HepG2 (cell line): ENCODE data around the gene ZNF513. TPM values are rescaled to one million over a fixed set of nuclear protein-coding genes. Genes with fewer than 3 reads are reported as not detected.
A peak's percentile ranks its signal among the peaks of the same experiment; 100 is the strongest.

Source experiments
- ARNT2 ChIP-seq: sonication (generic); formaldehyde crosslinking; IDR thresholded peaks from 2 replicates; pipeline ENCODE4 v1.8.0; 2022; ENCODE audit warnings: mild to moderate bottlenecking, low read depth, missing genetic modification reagents, moderate library complexity
- ASH2L ChIP-seq: fragments of 300-600, 200-600 bp; sonication (generic); IDR thresholded peaks from 2 replicates; pipeline ENCODE4 v1.7.0; 2017; ENCODE audit warnings: low read depth, mild to moderate bottlenecking, moderate library complexity, mixed read lengths, low read length; ENCODE audit not compliant: insufficient read length
- BORCS8-MEF2B ChIP-seq: sonication (generic); formaldehyde crosslinking; IDR thresholded peaks from 2 replicates; pipeline ENCODE4 v1.8.0; 2022; ENCODE audit warnings: mild to moderate bottlenecking, missing genetic modification reagents
- BRCA1 ChIP-seq: sonication (generic); formaldehyde crosslinking; IDR thresholded peaks from 2 replicates; pipeline ENCODE4 v1.4.0; 2020; ENCODE audit warnings: missing genetic modification reagents
- CEBPB ChIP-seq: IDR thresholded peaks from 2 replicates; pipeline ENCODE4 v1.6.1; 2011; ENCODE audit warnings: low read depth, low read length, improper control_type of control experiment, borderline replicate concordance
- SIN3A ChIP-seq: IDR thresholded peaks from 2 replicates; pipeline ENCODE4 v1.6.1; 2011; ENCODE audit warnings: low read depth, mild to moderate bottlenecking, control low read depth, low read length, borderline replicate concordance
- TOE1 ChIP-seq: sonication (generic); formaldehyde crosslinking; IDR thresholded peaks from 2 replicates; pipeline ENCODE4 v1.4.0; 2020; ENCODE audit warnings: mild to moderate bottlenecking, missing genetic modification reagents
- WIZ ChIP-seq: sonication (generic); formaldehyde crosslinking; IDR thresholded peaks from 2 replicates; pipeline ENCODE4 v1.5.1; 2020; ENCODE audit warnings: mild to moderate bottlenecking, missing genetic modification reagents
- ZKSCAN8 ChIP-seq: IDR thresholded peaks from 2 replicates; pipeline ENCODE4 v1.6.1; 2016; ENCODE audit warnings: borderline replicate concordance, missing genetic modification reagents, missing compliant biosample characterization
- ZNF253 ChIP-seq: sonication (generic); formaldehyde crosslinking; IDR thresholded peaks from 2 replicates; pipeline ENCODE4 v1.8.0; 2022; ENCODE audit warnings: mild to moderate bottlenecking, missing genetic modification reagents, borderline replicate concordance
- polyA plus RNA-seq, 8 experiments: library from polyadenylated mRNA; depleted of rRNA in 3 of 8; stranded (reverse) in 7 of 8; unstranded in 1 of 8; fragments of >200 nt; fragmentation: Illumina TruSeq in 4 of 8; extraction: Trizol in 4 of 8; gene quantifications; 2 replicates each; pipeline versions ENCODE4 v1.2.1 to v1.2.3, GENCODE V29; 2011 to 2016; ENCODE audit warnings: low read depth in 4 of 8, missing spikeins in 1 of 8, mixed read lengths in 1 of 8; ENCODE audit not compliant: insufficient read depth in 1 of 8
- total RNA-seq, 5 experiments: library from RNA; depleted of rRNA; stranded (reverse); fragments of >200 nt; fragmentation: Illumina TruSeq; extraction: Trizol; gene quantifications; 2 replicates each; pipeline ENCODE4 v1.2.3, GENCODE V29; 2016; ENCODE audit warnings: low read depth in 1 of 5
- TF ChIP-seq, protein P1 (sequence below): sonication (generic); formaldehyde crosslinking; IDR thresholded peaks from 2 replicates; pipeline ENCODE4 v1.8.0; 2022; ENCODE audit warnings: low read depth, missing genetic modification reagents
- TF ChIP-seq, protein P2 (sequence below): sonication (generic); formaldehyde crosslinking; IDR thresholded peaks from 2 replicates; pipeline ENCODE4 v1.4.0; 2020; ENCODE audit warnings: missing genetic modification reagents
- TF ChIP-seq, protein P3 (sequence below): sonication (generic); formaldehyde crosslinking; IDR thresholded peaks from 2 replicates; pipeline ENCODE4 v1.8.1; 2023; ENCODE audit warnings: mild to moderate bottlenecking, moderate library complexity, missing genetic modification reagents

The ZNF513 gene
- total and polyA plus RNA-seq, 2 of the 13 experiments (the other 11 are each of a cell fraction or from before 2014, with no cell fraction given) = 4.9 to 6.3 TPM

DNA sequence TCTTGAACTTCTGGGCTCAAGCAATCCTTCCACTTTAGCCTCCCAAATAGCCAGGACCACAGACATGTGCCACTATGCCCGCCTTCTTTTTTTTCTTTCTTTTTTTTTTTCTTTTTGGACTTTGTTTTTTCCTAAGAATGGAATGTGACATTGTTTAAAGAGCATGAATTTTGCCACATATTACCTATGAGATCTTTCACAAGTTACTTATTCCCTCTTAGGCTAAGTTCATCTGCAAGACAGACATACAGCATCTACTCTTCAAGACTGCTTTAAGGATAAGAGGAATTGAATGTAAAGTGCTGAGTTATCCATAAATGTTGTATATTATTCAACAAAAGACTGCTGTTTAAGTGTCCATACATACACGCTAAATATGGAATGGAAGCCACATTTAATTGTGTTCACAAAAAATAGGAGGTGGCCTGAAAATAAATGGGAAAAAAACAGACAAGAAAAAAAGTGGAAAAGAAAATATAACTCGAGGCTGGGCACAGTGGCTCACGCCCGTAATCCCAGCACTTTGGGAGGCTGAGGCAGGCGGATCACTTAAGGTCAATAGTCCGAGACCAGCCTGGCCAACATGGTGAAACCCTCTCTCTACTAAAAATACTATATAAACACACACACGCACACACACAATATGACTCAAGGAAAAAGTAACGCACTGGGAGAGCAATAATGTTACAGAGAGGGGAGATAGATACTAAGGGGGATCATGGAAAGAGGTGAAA lies 32.1 kb upstream of the ZNF513 start (continued):
- TF ChIP-seq, protein P1, sequence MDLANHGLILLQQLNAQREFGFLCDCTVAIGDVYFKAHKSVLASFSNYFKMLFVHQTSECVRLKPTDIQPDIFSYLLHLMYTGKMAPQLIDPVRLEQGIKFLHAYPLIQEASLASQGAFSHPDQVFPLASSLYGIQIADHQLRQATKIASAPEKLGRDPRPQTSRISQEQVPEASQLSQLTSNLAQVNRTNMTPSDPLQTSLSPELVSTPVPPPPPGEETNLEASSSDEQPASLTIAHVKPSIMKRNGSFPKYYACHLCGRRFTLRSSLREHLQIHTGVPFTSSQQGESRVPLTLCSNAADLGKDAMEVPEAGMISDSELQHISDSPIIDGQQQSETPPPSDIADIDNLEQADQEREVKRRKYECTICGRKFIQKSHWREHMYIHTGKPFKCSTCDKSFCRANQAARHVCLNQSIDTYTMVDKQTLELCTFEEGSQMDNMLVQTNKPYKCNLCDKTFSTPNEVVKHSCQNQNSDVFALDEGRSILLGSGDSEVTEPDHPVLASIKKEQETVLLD (CRISPR knock-in tag) = no peak
- no peak for TF ChIP-seq ZKSCAN8
- no peak for TF ChIP-seq TOE1 (CRISPR knock-in tag)
- TF ChIP-seq ARNT2 (CRISPR knock-in tag) = no peak
- no peak for TF ChIP-seq CEBPB
- TF ChIP-seq, protein P2, sequence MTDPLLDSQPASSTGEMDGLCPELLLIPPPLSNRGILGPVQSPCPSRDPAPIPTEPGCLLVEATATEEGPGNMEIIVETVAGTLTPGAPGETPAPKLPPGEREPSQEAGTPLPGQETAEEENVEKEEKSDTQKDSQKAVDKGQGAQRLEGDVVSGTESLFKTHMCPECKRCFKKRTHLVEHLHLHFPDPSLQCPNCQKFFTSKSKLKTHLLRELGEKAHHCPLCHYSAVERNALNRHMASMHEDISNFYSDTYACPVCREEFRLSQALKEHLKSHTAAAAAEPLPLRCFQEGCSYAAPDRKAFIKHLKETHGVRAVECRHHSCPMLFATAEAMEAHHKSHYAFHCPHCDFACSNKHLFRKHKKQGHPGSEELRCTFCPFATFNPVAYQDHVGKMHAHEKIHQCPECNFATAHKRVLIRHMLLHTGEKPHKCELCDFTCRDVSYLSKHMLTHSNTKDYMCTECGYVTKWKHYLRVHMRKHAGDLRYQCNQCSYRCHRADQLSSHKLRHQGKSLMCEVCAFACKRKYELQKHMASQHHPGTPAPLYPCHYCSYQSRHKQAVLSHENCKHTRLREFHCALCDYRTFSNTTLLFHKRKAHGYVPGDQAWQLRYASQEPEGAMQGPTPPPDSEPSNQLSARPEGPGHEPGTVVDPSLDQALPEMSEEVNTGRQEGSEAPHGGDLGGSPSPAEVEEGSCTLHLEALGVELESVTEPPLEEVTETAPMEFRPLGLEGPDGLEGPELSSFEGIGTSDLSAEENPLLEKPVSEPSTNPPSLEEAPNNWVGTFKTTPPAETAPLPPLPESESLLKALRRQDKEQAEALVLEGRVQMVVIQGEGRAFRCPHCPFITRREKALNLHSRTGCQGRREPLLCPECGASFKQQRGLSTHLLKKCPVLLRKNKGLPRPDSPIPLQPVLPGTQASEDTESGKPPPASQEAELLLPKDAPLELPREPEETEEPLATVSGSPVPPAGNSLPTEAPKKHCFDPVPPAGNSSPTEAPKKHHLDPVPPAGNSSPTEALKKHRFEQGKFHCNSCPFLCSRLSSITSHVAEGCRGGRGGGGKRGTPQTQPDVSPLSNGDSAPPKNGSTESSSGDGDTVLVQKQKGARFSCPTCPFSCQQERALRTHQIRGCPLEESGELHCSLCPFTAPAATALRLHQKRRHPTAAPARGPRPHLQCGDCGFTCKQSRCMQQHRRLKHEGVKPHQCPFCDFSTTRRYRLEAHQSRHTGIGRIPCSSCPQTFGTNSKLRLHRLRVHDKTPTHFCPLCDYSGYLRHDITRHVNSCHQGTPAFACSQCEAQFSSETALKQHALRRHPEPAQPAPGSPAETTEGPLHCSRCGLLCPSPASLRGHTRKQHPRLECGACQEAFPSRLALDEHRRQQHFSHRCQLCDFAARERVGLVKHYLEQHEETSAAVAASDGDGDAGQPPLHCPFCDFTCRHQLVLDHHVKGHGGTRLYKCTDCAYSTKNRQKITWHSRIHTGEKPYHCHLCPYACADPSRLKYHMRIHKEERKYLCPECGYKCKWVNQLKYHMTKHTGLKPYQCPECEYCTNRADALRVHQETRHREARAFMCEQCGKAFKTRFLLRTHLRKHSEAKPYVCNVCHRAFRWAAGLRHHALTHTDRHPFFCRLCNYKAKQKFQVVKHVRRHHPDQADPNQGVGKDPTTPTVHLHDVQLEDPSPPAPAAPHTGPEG = no peak
- TF ChIP-seq WIZ = no peak
- no peak for TF ChIP-seq BRCA1
- no peak for TF ChIP-seq SIN3A
- TF ChIP-seq ZNF253 = no peak
- peak; percentile 92 for TF ChIP-seq ASH2L
- no peak for TF ChIP-seq BORCS8-MEF2B
- TF ChIP-seq, protein P3, sequence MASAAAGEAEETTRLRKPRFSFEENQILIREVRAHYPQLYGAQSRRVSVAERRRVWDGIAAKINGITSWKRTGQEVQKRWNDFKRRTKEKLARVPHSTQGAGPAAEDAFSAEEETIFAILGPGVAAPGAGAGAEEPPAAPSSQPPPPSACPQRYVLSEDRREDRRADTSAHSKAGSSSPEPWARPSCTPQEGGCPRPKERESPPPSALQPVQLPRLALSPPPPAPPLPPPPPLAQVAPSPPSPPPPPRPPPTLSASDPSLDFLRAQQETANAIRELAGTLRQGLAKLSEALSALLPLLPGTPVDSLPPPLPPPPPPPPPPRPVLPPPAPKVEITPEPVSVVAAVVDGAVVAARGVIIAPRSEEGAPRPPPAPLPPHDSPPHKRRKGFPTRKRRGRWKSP (CRISPR knock-in tag) = no peak
